ENCODE data around the gene ASPN. TPM values are rescaled to one million over a fixed set of nuclear protein-coding genes. Genes with fewer than 3 reads are reported as not detected.

ASPN gene
- total RNA-seq, 2 experiments from 2014 or later = not detected

DNA sequence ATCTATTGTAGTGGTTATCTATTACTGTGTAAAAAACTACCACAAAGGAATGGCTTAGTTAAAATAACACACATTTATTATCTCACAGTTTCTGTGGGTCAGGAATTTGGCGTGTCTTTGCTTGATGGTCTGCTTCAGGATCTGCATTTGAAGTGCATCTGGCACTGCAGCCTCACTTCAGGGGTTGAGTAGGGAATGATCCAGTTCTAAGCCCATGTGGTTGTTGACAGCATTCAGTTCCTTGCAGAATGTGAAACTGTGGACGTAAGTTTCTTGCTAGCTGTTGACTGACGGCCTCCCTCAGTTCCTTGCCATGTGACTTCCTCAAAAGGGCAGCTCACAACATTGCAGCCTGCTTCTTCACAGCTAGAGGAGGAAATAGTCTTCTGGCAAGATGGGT is 75.8 kb downstream of the ASPN start:
- TF ChIP-seq, protein P1, sequence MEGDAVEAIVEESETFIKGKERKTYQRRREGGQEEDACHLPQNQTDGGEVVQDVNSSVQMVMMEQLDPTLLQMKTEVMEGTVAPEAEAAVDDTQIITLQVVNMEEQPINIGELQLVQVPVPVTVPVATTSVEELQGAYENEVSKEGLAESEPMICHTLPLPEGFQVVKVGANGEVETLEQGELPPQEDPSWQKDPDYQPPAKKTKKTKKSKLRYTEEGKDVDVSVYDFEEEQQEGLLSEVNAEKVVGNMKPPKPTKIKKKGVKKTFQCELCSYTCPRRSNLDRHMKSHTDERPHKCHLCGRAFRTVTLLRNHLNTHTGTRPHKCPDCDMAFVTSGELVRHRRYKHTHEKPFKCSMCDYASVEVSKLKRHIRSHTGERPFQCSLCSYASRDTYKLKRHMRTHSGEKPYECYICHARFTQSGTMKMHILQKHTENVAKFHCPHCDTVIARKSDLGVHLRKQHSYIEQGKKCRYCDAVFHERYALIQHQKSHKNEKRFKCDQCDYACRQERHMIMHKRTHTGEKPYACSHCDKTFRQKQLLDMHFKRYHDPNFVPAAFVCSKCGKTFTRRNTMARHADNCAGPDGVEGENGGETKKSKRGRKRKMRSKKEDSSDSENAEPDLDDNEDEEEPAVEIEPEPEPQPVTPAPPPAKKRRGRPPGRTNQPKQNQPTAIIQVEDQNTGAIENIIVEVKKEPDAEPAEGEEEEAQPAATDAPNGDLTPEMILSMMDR (IDR thresholded peaks at IDR 0.05) = no peak
- Histone ChIP-seq H3K4me3 (ENCODE audit: low read length) (peak overlapping the region; percentile 38), H3K36me3 (ENCODE audit: insufficient read depth, low read length) (no peaks in the 10 kb centered on the region), H3K27ac (ENCODE audit: low read depth in 1 of 2, low read length in 2 of 2) (peak overlapping the region in 1 of 2 donors; percentile 46), H3K4me1 (ENCODE audit: insufficient read depth, low read length) (peaks cover 14% of the 10 kb centered on the region), H3K27me3 (ENCODE audit: control insufficient read depth in 1 of 2, insufficient read depth in 2 of 2, low read length in 2 of 2) (no peaks in the 10 kb centered on the region), H3K9me3 (ENCODE audit: control insufficient read depth in 1 of 2, insufficient read depth in 1 of 2, low read length in 2 of 2) (no peaks in the 10 kb centered on the region)
- Mint-ChIP-seq H3K27me3 (no peaks in the 10 kb centered on the region), H3K4me3 (peak overlapping the region; percentile 60), H3K36me3 (ENCODE audit: low read depth) (no peaks in the 10 kb centered on the region), H3K9me3 (no peaks in the 10 kb centered on the region), H3K4me1 (ENCODE audit: low read depth) (peaks cover 37% of the 10 kb centered on the region), H3K27ac (peak overlapping the region; percentile 84)
- POLR2A ChIA-PET = interaction anchor here (1.1 kb wide), 1 partner anchor 359 kb away, joined by 3 read pairs; no protein-coding TSS in a partner anchor
- ATAC-seq (ENCODE audit: poor library complexity) (peak; percentile 91), DNase-seq (peak in 13 of 14 experiments; percentile 6 to 72 (median 32))
- CTCF ChIA-PET = no interaction called here
- intact Hi-C loops (cut with DNase I, micrococcal nuclease) = no loop called here

Small RNA genes lying within 50 kb of the gene (microRNA-seq; reads per million reads assigned to microRNA genes)
- gene MIR4670 (ENCODE audit: borderline microRNAs expressed, borderline replicate concordance) = not detected

Other genes with a start within 250 kb of the ASPN start
- 10 to 100 TPM; 49.8 to 56.8 TPM for gene IARS1, start 188.8 kb downstream of the ASPN start, total RNA-seq
- 10 to 100 TPM; 55.9 to 65.7 TPM for gene NOL8, start 157.2 kb downstream of the ASPN start, total RNA-seq
- 1 to 10 TPM; 4.8 TPM for gene CENPP, start 156.6 kb downstream of the ASPN start, total RNA-seq
- gene OGN, start 77.9 kb downstream of the ASPN start, total RNA-seq = under 1 TPM in 1 of 2 experiments, not detected in 1; 0.11 TPM
- gene OMD, start 58.0 kb downstream of the ASPN start, total RNA-seq = not detected
- gene ECM2, start 53.5 kb upstream of the ASPN start, total RNA-seq = not detected
- gene IPPK, start 187.6 kb upstream of the ASPN start, total RNA-seq = 1 to 10 TPM; 4.0 to 4.4 TPM

All from CD4-positive, alpha-beta T cell (primary cell).